Ovary (tissue), 9 donors: Measurements from ENCODE around the gene EXOC2. TPM values are rescaled to one million over a fixed set of nuclear protein-coding genes. Genes with fewer than 3 reads are reported as not detected.

ENCODE experiments used
- DNase-seq, 5 donors: peaks; one replicate each; pipeline ENCODE4 v3.0.0-alpha.2; 2019 to 2020
- H3K27ac ChIP-seq, 2 donors: fragments of 200-600 bp; one replicate each; pipeline versions ENCODE4 v1.5.1 to v1.8.0; 2019 to 2022
- H3K27me3 ChIP-seq: fragments of 200-600 bp; one replicate; pipeline ENCODE4 v1.8.0; 2022
- H3K36me3 ChIP-seq: fragments of 200-600 bp; sonication (generic); one replicate; pipeline ENCODE4 v1.5.1; 2019
- H3K4me1 ChIP-seq: one replicate; pipeline ENCODE4 v1.8.1; 2013; ENCODE audit warnings: mild to moderate bottlenecking, moderate library complexity; ENCODE audit not compliant: insufficient read depth
- H3K4me3 ChIP-seq: fragments of 200-600 bp; sonication (generic); one replicate; pipeline ENCODE4 v1.5.1; 2017
- H3K9me3 ChIP-seq, 2 donors: fragments of 200-600 bp in 1 of 2; sonication (generic) in 1 of 2; one replicate each; pipeline versions ENCODE4 v1.5.1 to v1.8.1; 2013 to 2019; ENCODE audit warnings: mild to moderate bottlenecking in 1 of 2, moderate library complexity in 1 of 2
- CTCF ChIP-seq, 3 donors: fragments of 450-650 bp in 2 of 3; fragments of 200-600 bp in 1 of 3; IDR thresholded peaks; one replicate each; pipeline versions ENCODE4 v1.5.1 to v1.8.0; 2016 to 2022; ENCODE audit warnings: antibody characterized with exemption in 3 of 3, mild to moderate bottlenecking in 1 of 3
- EP300 ChIP-seq: sonication (generic); formaldehyde crosslinking; IDR thresholded peaks from one replicate; pipeline ENCODE4 v1.6.1; 2017; ENCODE audit warnings: antibody characterized with exemption
- POLR2A ChIP-seq: fragments of 450-650 bp; IDR thresholded peaks from one replicate; pipeline ENCODE4 v1.6.1; 2017; ENCODE audit warnings: antibody characterized with exemption, mild to moderate bottlenecking, moderate library complexity
- WGBS, 3 donors: extraction: QIAGEN DNeasy Blood & Tissue Kit in 1 of 3; methylation state at CpG; one replicate each; pipeline versions ENCODE4 v1.1.5 to v1.1.7; 2013 to 2017; 5-methylcytosine and 5-hydroxymethylcytosine counted together
- intact Hi-C, 4 donors: fragments of 100-400 bp; cut with DNase I; formaldehyde crosslinking; loops; one replicate each; pipeline versions ENCODE4 v1.11.0 to v1.15.1; 2022 to 2023
- polyA plus RNA-seq, 2 donors: library from polyadenylated mRNA; stranded (reverse); fragments of 200-250 nt in 1 of 2; fragments of 350-450 nt in 1 of 2; fragmentation: Illumina TruSeq in 1 of 2; extraction: RNeasy Lipid Tissue Mini Kit (QIAGEN cat#74804) in 1 of 2; gene quantifications; one replicate each; pipeline ENCODE4 v1.2.3, GENCODE V29; 2013 to 2014
- total RNA-seq, 7 donors: library from RNA; depleted of rRNA in 2 of 7; stranded (reverse); fragments of >200 nt in 2 of 7; fragmentation: NEBNext Ultra II Directional in 3 of 7; extraction: Animal tissue kit (Norgen Biotek cat#: 25700) in 3 of 7; gene quantifications; one replicate each; pipeline versions ENCODE4 v1.1.0 to v1.2.4, GENCODE V29; 2016 to 2023
- donor health status: DM: no; HTN: no; CAD: no; lungs with moderate emphysema.
- donor health status: DM: no; HTN: no; CAD: no.
- donor health status: Bipolar disorder and iron deficiency.
- donor health status: DM: yes; HTN: yes; CAD: no.
- donor health status: DM: no; HTN: no; CAD: no.
- donor health status: DM: yes; HTN: yes; CAD: no.

The EXOC2 gene
- total and polyA plus RNA-seq, 9 donors, result 7.5 to 17.3 (median 14.2) TPM

GRCh38 chr6:473356-473755 is 219.6 kb downstream of the EXOC2 start:
- TF ChIP-seq CTCF (IDR thresholded peaks at IDR 0.05), result no peak
- TF ChIP-seq POLR2A, result no peak
- no peak for TF ChIP-seq EP300
- intact Hi-C loops, result no loop called here
- Histone ChIP-seq H3K27me3 (no peaks in the 10 kb centered on the region), H3K27ac (no peak overlapping the region), H3K9me3 (no peaks in the 10 kb centered on the region), H3K4me1 (no peaks in the 10 kb centered on the region), H3K4me3 (no peak overlapping the region), H3K36me3 (no peaks in the 10 kb centered on the region)
- DNase-seq, result no peak
- 69 to 77% (median 74%) methylated on average over 3 of the region's 3 CpGs for WGBS, 3 donors

GRCh38 chr6:470901-471448 is 222.0 kb downstream of the EXOC2 start:
- H3K9me3 ChIP-seq, result no peaks in the 10 kb centered on the region
- H3K27ac ChIP-seq, result no peak overlapping the region
- no peak for TF ChIP-seq POLR2A
- H3K4me3 ChIP-seq, result no peak overlapping the region
- H3K4me1 ChIP-seq, result no peaks in the 10 kb centered on the region
- intact Hi-C loops, result no loop called here
- H3K36me3 ChIP-seq, result no peaks in the 10 kb centered on the region
- WGBS, 3 donors, result 77 to 82% (median 80%) methylated on average over 16 of the region's 16 CpGs
- DNase-seq, result no peak
- no peaks in the 10 kb centered on the region for H3K27me3 ChIP-seq

- no peak for DNase-seq
- H3K27ac ChIP-seq, result no peak overlapping the region
- TF ChIP-seq CTCF (IDR thresholded peaks at IDR 0.05) (no peak), EP300 (no peak)
- H3K9me3 ChIP-seq, result no peaks in the 10 kb centered on the region
- H3K4me1 ChIP-seq, result no peaks in the 10 kb centered on the region
- H3K4me3 ChIP-seq, result no peak overlapping the region
- WGBS, 3 donors, result 73 to 81% (median 74%) methylated on average over 25 of the region's 25 CpGs
- no peaks in the 10 kb centered on the region for H3K36me3 ChIP-seq
- intact Hi-C loops, result no loop called here
- H3K27me3 ChIP-seq, result no peaks in the 10 kb centered on the region
Observed at GRCh38 chr6:470051-470900, 222.7 kb downstream of the EXOC2 start.

- no peak overlapping the region for H3K27ac ChIP-seq
- H3K9me3 ChIP-seq, result no peaks in the 10 kb centered on the region
- no peak overlapping the region for H3K4me3 ChIP-seq
- no peaks in the 10 kb centered on the region for H3K4me1 ChIP-seq
- 83 to 90% (median 88%) methylated on average over 15 of the region's 15 CpGs for WGBS, 3 donors
- no peaks in the 10 kb centered on the region for H3K27me3 ChIP-seq
- H3K36me3 ChIP-seq, result no peaks in the 10 kb centered on the region
- TF ChIP-seq CTCF (IDR thresholded peaks at IDR 0.05) (no peak), POLR2A (no peak), EP300 (no peak)
- intact Hi-C loops, result no loop called here
- DNase-seq, result no peak
Observed at GRCh38 chr6:467671-468082, 225.3 kb downstream of the EXOC2 start.

GRCh38 chr6:467111-467510 is 225.8 kb downstream of the EXOC2 start:
- DNase-seq, result no peak
- TF ChIP-seq EP300 (no peak), CTCF (IDR thresholded peaks at IDR 0.05) (no peak), POLR2A (no peak)
- intact Hi-C loops, result no loop called here
- Histone ChIP-seq H3K27ac (no peak overlapping the region), H3K27me3 (no peaks in the 10 kb centered on the region), H3K36me3 (no peaks in the 10 kb centered on the region), H3K4me3 (no peak overlapping the region), H3K9me3 (no peaks in the 10 kb centered on the region), H3K4me1 (no peaks in the 10 kb centered on the region)
- 79 to 86% (median 82%) methylated on average over 11 of the region's 11 CpGs for WGBS, 3 donors
